NB4 (cell line): ENCODE results near the gene TIMM17B.

Source experiments
- POLR2A ChIP-seq: IDR thresholded peaks from 2 replicates; pipeline ENCODE4 v1.6.1; 2011; ENCODE audit warnings: mild to moderate bottlenecking; ENCODE audit not compliant: insufficient read length; ENCODE audit errors: extremely low read depth
- TF ChIP-seq, protein P1 (sequence below): IDR thresholded peaks from one replicate; pipeline ENCODE4 v1.5.1; 2012; ENCODE audit warnings: low read depth, low read length

DNA sequence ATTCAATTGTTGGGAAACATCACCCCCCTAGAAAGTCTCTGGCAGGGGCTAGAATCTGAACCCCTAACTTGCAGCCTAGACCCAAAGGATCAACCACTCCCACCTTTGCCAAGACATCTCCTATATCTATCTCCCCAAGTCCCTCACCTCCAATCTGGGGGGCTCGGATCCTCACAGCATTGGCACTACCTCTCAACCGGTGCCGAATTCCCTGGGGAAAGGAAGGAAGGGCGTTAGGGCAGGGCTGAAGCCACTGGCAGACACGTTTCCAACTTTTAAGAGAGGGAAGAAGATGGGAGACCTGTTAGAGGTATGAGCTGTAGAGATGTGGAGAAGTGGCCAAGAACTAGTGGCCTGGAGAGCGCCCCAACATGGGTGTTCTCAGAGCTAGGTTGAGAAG is 2.7 kb downstream of the TIMM17B start:
- TF ChIP-seq POLR2A: no peak
- TF ChIP-seq, protein P1, sequence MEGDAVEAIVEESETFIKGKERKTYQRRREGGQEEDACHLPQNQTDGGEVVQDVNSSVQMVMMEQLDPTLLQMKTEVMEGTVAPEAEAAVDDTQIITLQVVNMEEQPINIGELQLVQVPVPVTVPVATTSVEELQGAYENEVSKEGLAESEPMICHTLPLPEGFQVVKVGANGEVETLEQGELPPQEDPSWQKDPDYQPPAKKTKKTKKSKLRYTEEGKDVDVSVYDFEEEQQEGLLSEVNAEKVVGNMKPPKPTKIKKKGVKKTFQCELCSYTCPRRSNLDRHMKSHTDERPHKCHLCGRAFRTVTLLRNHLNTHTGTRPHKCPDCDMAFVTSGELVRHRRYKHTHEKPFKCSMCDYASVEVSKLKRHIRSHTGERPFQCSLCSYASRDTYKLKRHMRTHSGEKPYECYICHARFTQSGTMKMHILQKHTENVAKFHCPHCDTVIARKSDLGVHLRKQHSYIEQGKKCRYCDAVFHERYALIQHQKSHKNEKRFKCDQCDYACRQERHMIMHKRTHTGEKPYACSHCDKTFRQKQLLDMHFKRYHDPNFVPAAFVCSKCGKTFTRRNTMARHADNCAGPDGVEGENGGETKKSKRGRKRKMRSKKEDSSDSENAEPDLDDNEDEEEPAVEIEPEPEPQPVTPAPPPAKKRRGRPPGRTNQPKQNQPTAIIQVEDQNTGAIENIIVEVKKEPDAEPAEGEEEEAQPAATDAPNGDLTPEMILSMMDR: no peak
